ENCODE results near the gene GAP43. TPM values are rescaled to one million over a fixed set of nuclear protein-coding genes. Genes with fewer than 3 reads are reported as not detected.

GAP43 gene
- total RNA-seq, 1 donor from 2014 or later, result 17.4 TPM

DNA sequence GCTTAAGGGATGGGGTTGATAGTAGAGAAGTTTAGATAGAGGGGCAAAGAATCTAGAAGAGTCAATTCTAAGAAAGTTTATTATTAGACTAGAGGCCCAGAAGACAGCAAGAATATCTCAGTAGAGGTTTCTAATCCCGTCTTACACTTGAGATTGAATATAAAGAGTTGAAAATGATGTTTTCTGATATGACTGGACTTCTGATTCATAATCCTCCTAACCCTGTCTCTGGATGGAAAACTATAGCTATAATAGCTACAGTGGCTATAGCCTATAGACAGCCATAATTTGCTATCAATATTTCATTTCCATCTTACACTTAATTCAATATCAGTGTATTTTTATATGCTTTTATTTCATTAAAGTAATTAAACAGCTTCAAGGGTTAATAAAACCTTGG is 60.0 kb downstream of the GAP43 start:
- TF ChIP-seq, protein P1, sequence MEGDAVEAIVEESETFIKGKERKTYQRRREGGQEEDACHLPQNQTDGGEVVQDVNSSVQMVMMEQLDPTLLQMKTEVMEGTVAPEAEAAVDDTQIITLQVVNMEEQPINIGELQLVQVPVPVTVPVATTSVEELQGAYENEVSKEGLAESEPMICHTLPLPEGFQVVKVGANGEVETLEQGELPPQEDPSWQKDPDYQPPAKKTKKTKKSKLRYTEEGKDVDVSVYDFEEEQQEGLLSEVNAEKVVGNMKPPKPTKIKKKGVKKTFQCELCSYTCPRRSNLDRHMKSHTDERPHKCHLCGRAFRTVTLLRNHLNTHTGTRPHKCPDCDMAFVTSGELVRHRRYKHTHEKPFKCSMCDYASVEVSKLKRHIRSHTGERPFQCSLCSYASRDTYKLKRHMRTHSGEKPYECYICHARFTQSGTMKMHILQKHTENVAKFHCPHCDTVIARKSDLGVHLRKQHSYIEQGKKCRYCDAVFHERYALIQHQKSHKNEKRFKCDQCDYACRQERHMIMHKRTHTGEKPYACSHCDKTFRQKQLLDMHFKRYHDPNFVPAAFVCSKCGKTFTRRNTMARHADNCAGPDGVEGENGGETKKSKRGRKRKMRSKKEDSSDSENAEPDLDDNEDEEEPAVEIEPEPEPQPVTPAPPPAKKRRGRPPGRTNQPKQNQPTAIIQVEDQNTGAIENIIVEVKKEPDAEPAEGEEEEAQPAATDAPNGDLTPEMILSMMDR (IDR thresholded peaks at IDR 0.05; ENCODE audit: insufficient read depth, low read depth, low read length), result no peak
- no peak for TF ChIP-seq EZH2 (IDR thresholded peaks at IDR 0.05; ENCODE audit: insufficient read depth, low read length)
- Mint-ChIP-seq H3K27ac (ENCODE audit: unreplicated experiment) (no peak overlapping the region), H3K4me1 (ENCODE audit: low read depth, unreplicated experiment) (no peaks in the 10 kb centered on the region), H3K27me3 (ENCODE audit: low read depth, unreplicated experiment) (no peaks in the 10 kb centered on the region), H3K36me3 (ENCODE audit: low read depth, unreplicated experiment) (no peaks in the 10 kb centered on the region), H3K9me3 (ENCODE audit: unreplicated experiment) (no peaks in the 10 kb centered on the region), H3K4me3 (ENCODE audit: unreplicated experiment) (no peak overlapping the region)
- no peak overlapping the region for H3K4me2 ChIP-seq (ENCODE audit: low read length)
- H3K79me2 ChIP-seq (ENCODE audit: insufficient read depth, low read length), result no peaks in the 10 kb centered on the region
- no peak overlapping the region for H2AFZ ChIP-seq (ENCODE audit: low read depth, low read length)
- H3K27ac ChIP-seq (ENCODE audit: low read depth, low read length), result no peak overlapping the region
- H3K4me1 ChIP-seq (ENCODE audit: insufficient read depth, low read length), result no peaks in the 10 kb centered on the region
- no peak overlapping the region for H3K9ac ChIP-seq (ENCODE audit: low read length)
- DNase-seq (ENCODE audit: low read depth), result no peak
- no peaks in the 10 kb centered on the region for H3K36me3 ChIP-seq (ENCODE audit: insufficient read depth, low read length)
- no peaks in the 10 kb centered on the region for H3K9me3 ChIP-seq (ENCODE audit: insufficient read depth, low read depth, low read length)
- no peak overlapping the region for H3K4me3 ChIP-seq (ENCODE audit: insufficient read depth, low read depth, low read length)
- H3K27me3 ChIP-seq (ENCODE audit: insufficient read depth, low read length), result no peaks in the 10 kb centered on the region
- FAIRE-seq, result no peak
- H4K20me1 ChIP-seq (ENCODE audit: insufficient read depth, low read length), result no peaks in the 10 kb centered on the region

DNA sequence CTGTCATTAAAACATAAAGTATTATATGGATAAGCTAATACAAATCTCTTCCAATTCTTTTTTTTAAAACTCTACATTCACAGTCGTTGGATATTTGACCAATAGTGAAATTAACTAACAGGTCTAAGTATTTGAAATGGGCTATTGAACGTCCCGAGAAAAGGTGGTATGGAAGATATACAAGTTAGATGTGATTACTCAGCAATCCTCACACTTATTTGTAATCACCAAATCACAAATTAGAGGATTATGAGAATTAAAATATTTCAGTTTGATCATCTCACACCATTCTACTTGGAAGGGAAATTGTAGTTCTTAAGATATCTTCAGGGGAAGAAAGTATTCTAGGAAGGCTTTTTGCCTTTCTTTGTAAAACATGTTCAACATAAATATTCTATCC is 60.5 kb downstream of the GAP43 start:
- Mint-ChIP-seq H3K9me3 (ENCODE audit: unreplicated experiment) (no peaks in the 10 kb centered on the region), H3K27me3 (ENCODE audit: low read depth, unreplicated experiment) (no peaks in the 10 kb centered on the region), H3K27ac (ENCODE audit: unreplicated experiment) (no peak overlapping the region), H3K4me3 (ENCODE audit: unreplicated experiment) (no peak overlapping the region), H3K36me3 (ENCODE audit: low read depth, unreplicated experiment) (no peaks in the 10 kb centered on the region), H3K4me1 (ENCODE audit: low read depth, unreplicated experiment) (no peaks in the 10 kb centered on the region)
- Histone ChIP-seq H3K4me3 (ENCODE audit: insufficient read depth, low read depth, low read length) (no peak overlapping the region), H3K4me2 (ENCODE audit: low read length) (no peak overlapping the region), H4K20me1 (ENCODE audit: insufficient read depth, low read length) (no peaks in the 10 kb centered on the region), H3K79me2 (ENCODE audit: insufficient read depth, low read length) (no peaks in the 10 kb centered on the region), H3K9ac (ENCODE audit: low read length) (no peak overlapping the region), H3K9me3 (ENCODE audit: insufficient read depth, low read depth, low read length) (no peaks in the 10 kb centered on the region), H3K27me3 (ENCODE audit: insufficient read depth, low read length) (no peaks in the 10 kb centered on the region), H3K4me1 (ENCODE audit: insufficient read depth, low read length) (no peaks in the 10 kb centered on the region), H3K36me3 (ENCODE audit: insufficient read depth, low read length) (no peaks in the 10 kb centered on the region), H3K27ac (ENCODE audit: low read depth, low read length) (no peak overlapping the region), H2AFZ (ENCODE audit: low read depth, low read length) (no peak overlapping the region)
- DNase-seq (ENCODE audit: low read depth) (no peak), FAIRE-seq (no peak)
- TF ChIP-seq, protein P1 (IDR thresholded peaks at IDR 0.05; ENCODE audit: insufficient read depth, low read depth, low read length), result no peak
- no peak for TF ChIP-seq EZH2 (IDR thresholded peaks at IDR 0.05; ENCODE audit: insufficient read depth, low read length)

DNA sequence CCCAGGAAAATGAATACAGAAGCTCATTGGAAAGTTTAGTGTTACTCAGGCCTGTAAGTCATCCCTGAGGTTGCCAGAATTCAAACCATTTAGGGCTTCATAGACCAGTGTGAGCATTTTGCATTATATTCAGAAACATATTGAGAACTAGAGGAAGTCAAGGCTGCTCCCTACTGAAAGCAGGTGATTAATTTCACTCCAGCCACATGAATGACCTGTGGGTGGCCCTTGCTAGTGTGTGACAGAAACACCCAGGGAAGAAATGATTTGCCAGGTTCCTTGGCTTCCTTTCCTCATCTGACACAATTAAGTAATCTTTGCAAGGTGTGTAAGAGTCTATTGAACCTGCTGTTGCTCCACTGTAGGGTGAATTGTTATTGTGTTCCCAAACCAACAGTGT is 61.8 kb downstream of the GAP43 start:
- no peak for DNase-seq (ENCODE audit: low read depth)
- no peak overlapping the region for H2AFZ ChIP-seq (ENCODE audit: low read depth, low read length)
- FAIRE-seq, result no peak
- H3K36me3 ChIP-seq (ENCODE audit: insufficient read depth, low read length), result no peaks in the 10 kb centered on the region
- TF ChIP-seq, protein P1 (IDR thresholded peaks at IDR 0.05; ENCODE audit: insufficient read depth, low read depth, low read length), result no peak
- TF ChIP-seq EZH2 (IDR thresholded peaks at IDR 0.05; ENCODE audit: insufficient read depth, low read length), result no peak
- no peaks in the 10 kb centered on the region for H3K79me2 ChIP-seq (ENCODE audit: insufficient read depth, low read length)
- no peak overlapping the region for H3K4me3 Mint-ChIP-seq (ENCODE audit: unreplicated experiment)
- no peak overlapping the region for H3K4me2 ChIP-seq (ENCODE audit: low read length)
- no peak overlapping the region for H3K27ac ChIP-seq (ENCODE audit: low read depth, low read length)
- H3K4me1 ChIP-seq (ENCODE audit: insufficient read depth, low read length), result no peaks in the 10 kb centered on the region
- H3K4me1 Mint-ChIP-seq (ENCODE audit: low read depth, unreplicated experiment), result no peaks in the 10 kb centered on the region
- H3K36me3 Mint-ChIP-seq (ENCODE audit: low read depth, unreplicated experiment), result no peaks in the 10 kb centered on the region
- no peaks in the 10 kb centered on the region for H3K9me3 Mint-ChIP-seq (ENCODE audit: unreplicated experiment)
- no peaks in the 10 kb centered on the region for H3K9me3 ChIP-seq (ENCODE audit: insufficient read depth, low read depth, low read length)
- no peak overlapping the region for H3K27ac Mint-ChIP-seq (ENCODE audit: unreplicated experiment)
- H4K20me1 ChIP-seq (ENCODE audit: insufficient read depth, low read length), result no peaks in the 10 kb centered on the region
- no peaks in the 10 kb centered on the region for H3K27me3 Mint-ChIP-seq (ENCODE audit: low read depth, unreplicated experiment)
- H3K9ac ChIP-seq (ENCODE audit: low read length), result no peak overlapping the region
- no peak overlapping the region for H3K4me3 ChIP-seq (ENCODE audit: insufficient read depth, low read depth, low read length)
- H3K27me3 ChIP-seq (ENCODE audit: insufficient read depth, low read length), result no peaks in the 10 kb centered on the region

All from astrocyte (in vitro differentiated cells and primary cell).